ENCODE results near the gene BMS1.
"Not testable (repeated sequence)": the region's sequence is repeated elsewhere in the genome, so short reads cannot be mapped to it uniquely, and the experiment has no call there.

DNA sequence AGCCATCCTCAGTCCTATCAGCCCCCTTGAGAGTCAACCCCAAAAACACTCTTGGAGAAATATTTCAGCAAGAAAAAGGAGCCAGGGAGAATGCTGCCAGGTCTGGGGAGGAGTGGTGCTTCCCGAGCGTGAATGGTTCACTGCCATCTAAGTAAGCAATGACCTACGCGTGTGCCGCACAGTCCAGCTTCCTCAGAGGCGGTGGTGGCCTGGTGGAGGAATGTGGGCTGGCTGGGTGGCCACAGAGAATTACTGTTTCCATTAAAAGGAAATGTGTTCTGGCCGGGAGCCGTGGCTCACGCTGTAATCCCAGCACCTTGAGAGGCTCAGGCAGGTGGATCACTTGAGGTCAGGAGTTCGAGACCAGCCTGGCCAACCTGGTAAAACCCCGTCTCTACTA lies 77.4 kb downstream of the BMS1 start:
- not testable (repeated sequence) for TF ChIP-seq POLR2AphosphoS5 (IDR thresholded peaks at IDR 0.05; ENCODE audit: low read depth, low read length); EP300 (IDR thresholded peaks at IDR 0.05; ENCODE audit: low read depth in 2 of 2, low read length in 2 of 2); EP300 (CRISPR knock-in tag; IDR thresholded peaks at IDR 0.05; ENCODE audit: borderline replicate concordance); HOXA7 (CRISPR knock-in tag; IDR thresholded peaks at IDR 0.05); MED1 (CRISPR knock-in tag; IDR thresholded peaks at IDR 0.05); GLI4 (CRISPR knock-in tag; IDR thresholded peaks at IDR 0.05; ENCODE audit: borderline replicate concordance); JUNB (CRISPR knock-in tag; IDR thresholded peaks at IDR 0.05; ENCODE audit: borderline replicate concordance); FOXA3 (CRISPR knock-in tag; IDR thresholded peaks at IDR 0.05)
- TF ChIP-seq, protein P1, sequence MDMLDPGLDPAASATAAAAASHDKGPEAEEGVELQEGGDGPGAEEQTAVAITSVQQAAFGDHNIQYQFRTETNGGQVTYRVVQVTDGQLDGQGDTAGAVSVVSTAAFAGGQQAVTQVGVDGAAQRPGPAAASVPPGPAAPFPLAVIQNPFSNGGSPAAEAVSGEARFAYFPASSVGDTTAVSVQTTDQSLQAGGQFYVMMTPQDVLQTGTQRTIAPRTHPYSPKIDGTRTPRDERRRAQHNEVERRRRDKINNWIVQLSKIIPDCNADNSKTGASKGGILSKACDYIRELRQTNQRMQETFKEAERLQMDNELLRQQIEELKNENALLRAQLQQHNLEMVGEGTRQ (IDR thresholded peaks at IDR 0.05; ENCODE audit: low read depth, low read length), result not testable (repeated sequence)
- TF ChIP-seq, protein P1 (CRISPR knock-in tag; IDR thresholded peaks at IDR 0.05; ENCODE audit: borderline replicate concordance), result not testable (repeated sequence)
- TF ChIP-seq, protein P2, sequence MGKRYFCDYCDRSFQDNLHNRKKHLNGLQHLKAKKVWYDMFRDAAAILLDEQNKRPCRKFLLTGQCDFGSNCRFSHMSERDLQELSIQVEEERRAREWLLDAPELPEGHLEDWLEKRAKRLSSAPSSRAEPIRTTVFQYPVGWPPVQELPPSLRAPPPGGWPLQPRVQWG (CRISPR knock-in tag; IDR thresholded peaks at IDR 0.05; ENCODE audit: borderline replicate concordance, low read depth), result not testable (repeated sequence)
- TF ChIP-seq, protein P3, sequence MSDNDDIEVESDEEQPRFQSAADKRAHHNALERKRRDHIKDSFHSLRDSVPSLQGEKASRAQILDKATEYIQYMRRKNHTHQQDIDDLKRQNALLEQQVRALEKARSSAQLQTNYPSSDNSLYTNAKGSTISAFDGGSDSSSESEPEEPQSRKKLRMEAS (IDR thresholded peaks at IDR 0.05), result not testable (repeated sequence)
- TF ChIP-seq, protein P4, sequence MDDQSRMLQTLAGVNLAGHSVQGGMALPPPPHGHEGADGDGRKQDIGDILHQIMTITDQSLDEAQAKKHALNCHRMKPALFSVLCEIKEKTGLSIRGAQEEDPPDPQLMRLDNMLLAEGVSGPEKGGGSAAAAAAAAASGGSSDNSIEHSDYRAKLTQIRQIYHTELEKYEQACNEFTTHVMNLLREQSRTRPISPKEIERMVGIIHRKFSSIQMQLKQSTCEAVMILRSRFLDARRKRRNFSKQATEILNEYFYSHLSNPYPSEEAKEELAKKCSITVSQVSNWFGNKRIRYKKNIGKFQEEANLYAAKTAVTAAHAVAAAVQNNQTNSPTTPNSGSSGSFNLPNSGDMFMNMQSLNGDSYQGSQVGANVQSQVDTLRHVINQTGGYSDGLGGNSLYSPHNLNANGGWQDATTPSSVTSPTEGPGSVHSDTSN (CRISPR knock-in tag; IDR thresholded peaks at IDR 0.05; ENCODE audit: borderline replicate concordance), result not testable (repeated sequence)
- TF ChIP-seq, protein P5, sequence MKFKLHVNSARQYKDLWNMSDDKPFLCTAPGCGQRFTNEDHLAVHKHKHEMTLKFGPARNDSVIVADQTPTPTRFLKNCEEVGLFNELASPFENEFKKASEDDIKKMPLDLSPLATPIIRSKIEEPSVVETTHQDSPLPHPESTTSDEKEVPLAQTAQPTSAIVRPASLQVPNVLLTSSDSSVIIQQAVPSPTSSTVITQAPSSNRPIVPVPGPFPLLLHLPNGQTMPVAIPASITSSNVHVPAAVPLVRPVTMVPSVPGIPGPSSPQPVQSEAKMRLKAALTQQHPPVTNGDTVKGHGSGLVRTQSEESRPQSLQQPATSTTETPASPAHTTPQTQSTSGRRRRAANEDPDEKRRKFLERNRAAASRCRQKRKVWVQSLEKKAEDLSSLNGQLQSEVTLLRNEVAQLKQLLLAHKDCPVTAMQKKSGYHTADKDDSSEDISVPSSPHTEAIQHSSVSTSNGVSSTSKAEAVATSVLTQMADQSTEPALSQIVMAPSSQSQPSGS (CRISPR knock-in tag; IDR thresholded peaks at IDR 0.05), result not testable (repeated sequence)
